Hindlimb muscle (tissue), 1 donor: ENCODE data around the gene ANGPTL4. TPM values are rescaled to one million over a fixed set of nuclear protein-coding genes. Genes with fewer than 3 reads are reported as not detected.
"Not testable (repeated sequence)": the region's sequence is repeated elsewhere in the genome, so short reads cannot be mapped to it uniquely, and the experiment has no call there.

Experiments used
- DNase-seq: peaks from one replicate; pipeline ENCODE4 v3.0.0-alpha.2; 2013
- polyA plus RNA-seq: library from polyadenylated mRNA; unstranded; fragments of 120-200 nt; gene quantifications from one replicate; pipeline ENCODE4 v1.2.1, GENCODE V29; 2013; ENCODE audit not compliant: insufficient read length

The ANGPTL4 gene
- polyA plus RNA-seq, 1 donor, result 3.6 TPM

DNA sequence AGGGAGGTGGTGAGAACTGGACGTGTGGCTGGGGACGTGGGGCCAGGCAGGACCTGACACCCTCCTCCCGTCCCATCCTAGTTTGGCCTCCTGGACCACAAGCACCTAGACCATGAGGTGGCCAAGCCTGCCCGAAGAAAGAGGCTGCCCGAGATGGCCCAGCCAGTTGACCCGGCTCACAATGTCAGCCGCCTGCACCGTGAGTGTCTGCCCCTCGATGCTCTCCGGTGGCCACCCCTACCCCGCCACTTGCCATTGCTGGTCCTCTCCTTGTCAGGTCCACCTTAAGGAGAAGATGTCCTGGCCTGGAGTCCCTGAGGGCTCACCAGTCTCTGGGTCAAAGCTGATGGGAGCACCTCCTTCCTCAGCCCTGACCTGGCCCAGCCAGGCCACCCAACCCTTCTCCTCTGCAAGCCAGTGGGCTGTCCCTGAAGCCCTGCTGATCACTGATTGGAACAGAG lies 2.2 kb downstream of the ANGPTL4 start:
- no peak for DNase-seq

DNA sequence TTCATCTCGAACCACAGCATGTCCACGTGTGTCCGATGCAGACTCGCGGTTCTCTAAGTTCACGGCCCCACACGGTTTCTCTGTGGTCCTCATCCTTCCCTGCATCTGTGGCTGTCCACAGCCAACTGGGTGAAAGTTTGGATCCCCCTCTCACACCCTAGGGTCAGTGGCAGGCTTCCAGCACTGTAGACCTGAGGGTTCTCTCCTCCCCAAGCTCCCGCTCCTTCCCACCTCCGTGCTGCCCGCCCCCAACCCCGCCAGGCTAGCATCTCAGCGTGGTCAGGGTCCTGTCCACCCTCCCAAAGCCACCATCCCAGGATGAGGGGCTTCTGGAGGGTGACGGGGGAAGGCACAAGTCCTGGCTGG lies 3.0 kb downstream of the ANGPTL4 start:
- no peak for DNase-seq

DNA sequence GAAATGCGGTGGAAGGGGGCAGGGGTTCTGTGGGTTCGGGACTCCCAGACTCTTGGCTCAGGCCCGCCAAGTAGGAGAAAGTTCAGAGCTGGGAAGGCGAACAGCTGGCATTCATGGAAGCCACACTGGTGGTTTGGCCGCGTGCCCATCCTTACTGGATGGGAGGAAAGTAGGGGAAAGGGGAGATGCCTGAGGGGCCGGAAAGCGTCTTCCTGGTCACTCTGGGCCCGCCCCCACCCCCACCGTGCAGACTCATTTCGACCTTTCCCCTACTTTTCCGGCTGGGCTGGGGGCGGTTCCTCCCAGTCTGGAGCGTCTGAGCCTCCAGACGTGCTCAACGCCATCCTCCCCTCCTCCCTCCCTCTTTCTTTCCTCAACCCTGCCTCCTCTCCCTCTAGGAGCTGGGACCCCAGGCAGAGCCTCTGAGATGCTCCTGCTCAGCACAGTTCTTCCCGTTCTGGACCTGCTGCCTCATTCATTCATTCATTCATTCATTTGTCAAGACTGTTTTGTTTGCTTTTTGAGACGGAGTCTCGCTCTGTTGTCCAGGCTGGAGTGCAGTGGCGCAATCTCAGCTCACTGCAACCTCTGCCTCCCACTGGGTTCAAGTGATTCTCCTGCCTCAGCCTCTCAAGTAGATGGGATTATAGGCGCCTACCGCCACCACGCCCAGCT lies 3.5 kb downstream of the ANGPTL4 start:
- DNase-seq, result peak; percentile 78

DNA sequence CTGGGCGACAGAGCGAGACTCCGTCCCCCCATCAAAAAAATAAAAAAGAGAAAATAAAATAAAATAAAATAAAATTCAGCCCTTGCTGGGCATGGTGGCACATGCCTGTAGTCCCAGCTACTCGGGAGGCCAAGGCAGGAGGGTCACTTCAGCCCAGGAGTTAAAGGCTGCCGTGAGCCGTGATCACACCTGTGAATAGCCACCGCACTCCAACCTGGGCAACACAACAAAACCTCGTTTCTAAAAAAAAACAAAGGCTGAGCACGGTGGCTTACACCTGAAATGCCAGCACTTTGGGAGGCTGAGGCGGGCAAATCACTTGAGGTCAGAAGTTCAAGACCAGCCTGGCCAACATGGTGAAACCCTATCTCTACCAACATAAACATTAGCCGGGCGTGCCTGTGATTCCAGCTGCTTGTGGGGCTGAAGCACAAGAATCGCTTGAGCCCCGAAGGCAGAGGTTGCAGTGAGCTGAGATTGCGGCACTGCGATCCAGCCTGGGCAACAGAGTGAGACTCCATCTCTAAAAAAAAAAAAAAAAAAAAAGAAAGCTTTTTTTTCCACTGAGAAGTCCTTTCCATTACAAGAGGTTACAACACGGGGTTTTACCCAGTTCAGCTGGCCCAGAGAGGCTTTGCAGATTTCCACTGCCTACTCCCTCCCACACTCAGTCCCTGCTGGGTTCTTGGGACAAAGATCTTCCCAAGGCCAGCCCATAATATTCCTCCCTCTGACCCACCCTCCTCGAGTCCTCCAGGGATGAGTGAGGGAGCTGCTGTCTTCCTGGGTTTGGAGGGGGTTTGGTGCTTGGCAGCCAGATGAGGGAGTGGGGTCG lies 6.4 kb downstream of the ANGPTL4 start:
- DNase-seq, result no peak

DNA sequence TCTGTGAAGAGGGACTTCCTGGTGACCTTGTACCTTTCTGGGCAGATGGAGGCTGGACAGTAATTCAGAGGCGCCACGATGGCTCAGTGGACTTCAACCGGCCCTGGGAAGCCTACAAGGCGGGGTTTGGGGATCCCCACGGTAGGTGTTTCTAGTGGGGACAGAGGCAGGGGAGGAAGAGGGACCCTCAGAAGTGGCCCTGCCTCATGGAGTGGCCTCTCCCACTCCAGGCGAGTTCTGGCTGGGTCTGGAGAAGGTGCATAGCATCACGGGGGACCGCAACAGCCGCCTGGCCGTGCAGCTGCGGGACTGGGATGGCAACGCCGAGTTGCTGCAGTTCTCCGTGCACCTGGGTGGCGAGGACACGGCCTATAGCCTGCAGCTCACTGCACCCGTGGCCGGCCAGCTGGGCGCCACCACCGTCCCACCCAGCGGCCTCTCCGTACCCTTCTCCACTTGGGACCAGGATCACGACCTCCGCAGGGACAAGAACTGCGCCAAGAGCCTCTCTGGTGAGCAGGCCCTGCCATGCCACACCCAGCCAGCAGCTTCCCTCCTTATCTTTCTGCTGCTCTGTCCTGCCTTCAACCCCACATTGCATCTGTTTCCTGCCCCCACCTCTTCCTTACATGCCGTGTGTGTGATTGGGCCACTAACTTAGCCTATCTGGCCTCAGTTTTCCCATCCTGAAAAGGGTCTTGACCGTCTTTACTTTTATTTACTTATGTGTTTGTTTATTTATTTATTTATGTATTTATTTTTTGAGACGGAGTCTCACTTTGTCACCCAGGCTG lies 7.3 kb downstream of the ANGPTL4 start:
- DNase-seq, result no peak

DNA sequence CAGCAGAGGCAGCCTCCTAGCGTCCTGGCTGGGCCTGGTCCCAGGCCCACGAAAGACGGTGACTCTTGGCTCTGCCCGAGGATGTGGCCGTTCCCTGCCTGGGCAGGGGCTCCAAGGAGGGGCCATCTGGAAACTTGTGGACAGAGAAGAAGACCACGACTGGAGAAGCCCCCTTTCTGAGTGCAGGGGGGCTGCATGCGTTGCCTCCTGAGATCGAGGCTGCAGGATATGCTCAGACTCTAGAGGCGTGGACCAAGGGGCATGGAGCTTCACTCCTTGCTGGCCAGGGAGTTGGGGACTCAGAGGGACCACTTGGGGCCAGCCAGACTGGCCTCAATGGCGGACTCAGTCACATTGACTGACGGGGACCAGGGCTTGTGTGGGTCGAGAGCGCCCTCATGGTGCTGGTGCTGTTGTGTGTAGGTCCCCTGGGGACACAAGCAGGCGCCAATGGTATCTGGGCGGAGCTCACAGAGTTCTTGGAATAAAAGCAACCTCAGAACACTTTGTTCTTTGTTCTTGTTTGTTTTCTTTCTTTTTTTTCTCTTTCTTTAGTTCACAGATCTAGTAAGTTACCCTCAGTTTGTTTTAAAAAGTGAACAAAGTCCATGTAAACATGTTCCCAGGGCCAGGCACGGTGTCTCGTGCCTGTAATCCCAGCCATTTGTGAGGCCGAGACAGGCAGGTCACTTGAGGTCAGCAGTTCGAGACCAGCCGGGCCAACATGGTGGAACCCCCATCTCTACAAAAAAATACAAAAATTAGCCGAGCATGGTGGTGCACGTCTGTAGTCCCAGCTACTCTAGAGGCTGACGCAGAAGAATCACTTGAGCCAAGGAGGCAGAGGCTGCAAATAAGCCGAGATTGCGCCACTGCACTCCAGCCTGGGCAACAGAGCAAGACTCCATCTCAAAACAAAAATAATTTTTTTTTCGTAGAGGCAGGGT lies 10.2 kb downstream of the ANGPTL4 start:
- no peak for DNase-seq

DNA sequence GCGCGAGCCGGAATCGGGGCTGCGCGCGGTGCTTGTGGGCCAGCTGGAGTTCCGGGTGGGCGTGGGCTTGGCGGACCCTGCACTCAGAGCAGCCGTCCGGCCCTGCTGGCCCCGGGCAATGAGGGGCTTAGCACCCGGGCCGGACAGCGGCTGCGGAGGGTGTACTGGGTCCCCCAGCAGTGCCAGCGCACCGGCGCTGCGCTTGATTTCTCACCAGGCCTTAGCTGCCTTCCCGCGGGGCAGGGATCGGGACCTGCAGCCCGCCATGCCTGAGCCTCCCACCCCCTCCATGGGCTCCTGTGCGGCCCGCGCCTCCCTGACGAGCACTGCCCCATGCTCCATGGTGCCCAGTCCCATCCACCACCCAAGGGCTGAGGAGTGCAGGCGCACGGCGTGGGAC lies 11.8 kb downstream of the ANGPTL4 start:
- not testable (repeated sequence) for DNase-seq

DNA sequence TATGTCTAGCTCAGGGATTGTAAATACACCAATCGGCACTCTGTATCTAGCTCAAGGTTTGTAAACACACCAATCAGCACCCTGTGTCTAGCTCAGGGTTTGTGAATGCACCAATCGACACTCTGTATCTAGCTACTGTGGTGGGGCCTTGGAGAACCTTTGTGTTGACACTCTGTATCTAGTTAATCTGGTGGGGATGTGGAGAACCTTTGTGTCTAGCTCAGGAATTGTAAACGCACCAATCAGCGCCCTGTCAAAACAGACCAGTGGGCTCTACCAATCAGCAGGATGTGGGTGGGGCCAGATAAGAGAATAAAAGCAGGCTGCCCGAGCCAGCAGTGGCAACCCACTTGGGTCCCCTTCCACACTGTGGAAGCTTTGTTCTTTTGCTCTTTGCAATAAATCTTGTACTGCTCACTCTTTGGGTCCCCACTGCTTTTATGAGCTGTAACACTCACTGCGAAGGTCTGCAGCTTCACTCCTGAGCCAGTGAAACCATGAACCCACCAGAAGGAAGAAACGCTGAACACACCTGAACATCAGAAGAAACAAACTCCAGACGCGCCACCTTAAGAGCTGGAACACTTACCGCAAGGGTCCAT lies 12.5 kb downstream of the ANGPTL4 start:
- DNase-seq, result not testable (repeated sequence)

DNA sequence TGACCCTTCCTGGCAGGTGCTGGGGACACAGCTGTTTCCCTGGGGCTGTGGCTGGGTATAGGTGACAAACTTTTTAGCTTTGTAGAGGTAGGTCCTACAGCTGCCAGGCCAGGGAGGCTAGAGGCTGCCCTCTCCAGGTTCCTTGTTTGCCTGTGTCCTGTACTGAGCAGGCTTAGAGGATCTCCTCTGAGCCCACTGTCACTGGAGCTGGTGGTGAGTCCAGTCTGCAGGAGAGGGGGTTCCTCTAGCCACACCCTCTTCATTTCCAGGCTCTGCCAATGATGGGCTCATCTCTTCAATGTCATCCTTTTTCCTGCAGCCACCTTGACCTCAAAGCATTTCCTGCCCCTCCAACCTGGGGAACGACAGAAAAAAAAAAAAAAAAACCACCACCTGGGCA lies 13.6 kb downstream of the ANGPTL4 start:
- DNase-seq, result no peak

DNA sequence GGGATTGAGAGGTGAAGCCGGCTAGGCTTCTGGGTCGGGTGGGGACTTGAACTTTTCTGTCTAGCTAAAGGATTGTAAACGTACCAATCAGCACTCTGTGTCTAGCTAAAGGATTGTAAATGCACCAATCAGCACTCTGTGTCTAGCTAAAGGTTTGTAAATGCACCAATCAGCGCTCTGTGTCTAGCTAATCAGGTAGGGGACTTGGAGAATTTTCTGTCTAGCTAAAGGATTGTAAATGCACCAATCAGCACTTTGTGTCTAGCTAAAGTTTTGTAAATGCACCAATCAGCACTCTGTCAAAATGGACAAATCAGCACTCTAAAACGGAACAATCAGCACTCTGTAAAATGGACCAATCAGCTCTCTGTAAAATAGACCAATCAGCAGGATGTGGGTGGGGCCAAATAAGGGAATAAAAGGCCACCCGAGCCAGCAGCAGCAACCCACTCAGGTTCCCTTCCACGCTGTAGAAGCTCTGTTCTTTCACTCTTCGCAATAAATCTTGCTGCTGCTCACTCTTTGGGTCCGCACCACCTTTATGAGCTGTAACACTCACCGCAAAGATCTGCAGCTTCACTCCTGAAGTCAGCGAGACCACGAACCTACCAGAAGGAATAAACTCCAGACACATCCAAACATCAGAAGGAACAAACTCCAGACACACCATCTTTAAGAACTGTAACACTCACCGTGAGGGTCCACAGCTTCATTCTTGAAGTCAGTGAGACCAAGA lies 15.4 kb downstream of the ANGPTL4 start:
- not testable (repeated sequence) for DNase-seq

DNA sequence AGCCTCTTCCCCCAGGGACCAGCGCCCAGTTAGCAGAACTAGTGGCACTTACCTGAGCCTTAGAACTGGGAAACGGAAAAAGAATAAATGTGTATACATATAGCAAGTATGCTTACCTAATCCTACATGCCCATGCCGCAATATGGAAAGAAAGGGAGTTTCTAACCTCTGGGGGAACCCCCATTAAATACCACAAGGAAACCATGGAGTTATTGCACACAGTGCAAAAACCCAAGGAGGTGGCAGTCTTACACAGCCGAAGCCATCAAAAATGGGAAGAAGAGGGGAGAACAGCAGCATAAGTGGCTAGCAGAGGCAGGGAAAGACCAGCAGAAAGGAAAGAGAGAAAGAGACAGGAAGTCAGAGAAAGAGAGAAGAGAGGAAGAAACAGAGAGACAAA lies 20.6 kb downstream of the ANGPTL4 start:
- not testable (repeated sequence) for DNase-seq

DNA sequence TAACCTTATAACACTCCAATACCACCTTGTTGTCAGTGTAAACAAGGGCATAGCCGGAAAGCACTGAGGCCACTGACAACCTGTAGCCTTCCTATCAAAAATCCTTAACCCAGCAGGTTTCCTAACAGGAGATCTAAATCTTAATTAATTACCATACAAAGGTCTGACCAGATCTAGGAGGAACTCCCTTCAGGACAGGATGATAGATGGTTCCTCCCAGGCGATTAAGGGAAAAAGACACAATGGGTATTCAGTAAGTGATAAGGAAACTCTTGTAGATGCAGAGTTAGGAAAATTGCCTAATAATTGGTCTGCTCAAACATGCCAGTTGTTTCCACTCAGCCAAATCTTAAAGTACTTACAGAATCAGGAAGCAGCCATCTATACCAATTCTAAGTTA lies 21.1 kb downstream of the ANGPTL4 start:
- DNase-seq, result not testable (repeated sequence)

DNA sequence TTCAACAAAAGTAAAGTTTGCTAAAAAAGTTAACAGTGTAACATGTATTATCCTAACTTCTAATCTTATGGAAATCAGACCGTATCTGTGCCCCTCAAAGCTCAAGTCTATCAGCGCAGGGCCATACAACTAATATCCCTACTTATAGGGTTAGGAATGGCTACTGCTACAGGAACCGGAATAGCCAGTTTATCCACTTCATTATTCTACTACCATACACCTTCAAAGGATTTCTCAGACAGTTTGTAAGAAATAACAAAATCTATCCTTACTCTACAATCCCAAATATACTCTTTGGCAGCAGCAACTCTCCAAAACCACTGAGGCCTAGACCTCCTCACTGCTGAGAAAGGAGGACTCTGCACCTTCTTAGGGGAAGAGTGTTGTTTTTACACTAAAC lies 21.6 kb downstream of the ANGPTL4 start:
- DNase-seq, result not testable (repeated sequence)

DNA sequence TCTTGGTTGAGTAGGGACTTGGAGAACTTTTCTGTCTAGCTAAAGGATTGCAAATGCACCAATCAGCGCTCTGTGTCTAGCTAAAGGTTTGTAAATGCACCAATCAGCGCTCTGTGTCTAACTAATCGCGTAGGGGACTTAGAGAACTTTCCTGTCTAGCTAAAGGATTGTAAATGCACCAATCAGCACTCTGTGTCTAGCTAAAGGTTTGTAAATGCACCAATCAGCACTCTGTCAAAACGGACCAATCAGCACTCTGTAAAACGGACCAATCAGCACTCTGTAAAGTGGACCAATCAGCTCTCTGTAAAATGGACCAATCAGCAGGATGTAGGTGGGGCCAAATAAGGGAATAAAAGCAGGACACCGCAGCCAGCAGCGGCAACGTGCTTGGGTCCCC lies 22.5 kb downstream of the ANGPTL4 start:
- not testable (repeated sequence) for DNase-seq

DNA sequence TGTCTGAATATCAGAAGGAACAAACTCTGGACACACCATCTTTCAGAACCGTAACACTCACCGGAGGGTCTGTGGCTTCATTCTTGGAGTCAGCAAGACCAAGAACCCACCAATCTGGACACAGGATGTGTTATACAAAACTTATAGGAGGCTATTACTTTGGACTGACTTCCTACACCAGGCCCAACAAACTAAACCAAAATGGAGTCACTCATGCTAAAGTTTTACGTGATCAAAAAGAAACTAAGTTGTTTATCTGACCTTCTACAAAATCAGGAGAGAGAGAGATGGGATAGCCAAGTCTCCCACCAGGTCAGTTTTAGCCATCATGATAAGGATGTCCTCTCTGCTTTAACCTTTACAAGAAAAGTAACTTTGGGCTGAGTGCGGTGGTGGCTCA lies 23.0 kb downstream of the ANGPTL4 start:
- DNase-seq, result no peak

DNA sequence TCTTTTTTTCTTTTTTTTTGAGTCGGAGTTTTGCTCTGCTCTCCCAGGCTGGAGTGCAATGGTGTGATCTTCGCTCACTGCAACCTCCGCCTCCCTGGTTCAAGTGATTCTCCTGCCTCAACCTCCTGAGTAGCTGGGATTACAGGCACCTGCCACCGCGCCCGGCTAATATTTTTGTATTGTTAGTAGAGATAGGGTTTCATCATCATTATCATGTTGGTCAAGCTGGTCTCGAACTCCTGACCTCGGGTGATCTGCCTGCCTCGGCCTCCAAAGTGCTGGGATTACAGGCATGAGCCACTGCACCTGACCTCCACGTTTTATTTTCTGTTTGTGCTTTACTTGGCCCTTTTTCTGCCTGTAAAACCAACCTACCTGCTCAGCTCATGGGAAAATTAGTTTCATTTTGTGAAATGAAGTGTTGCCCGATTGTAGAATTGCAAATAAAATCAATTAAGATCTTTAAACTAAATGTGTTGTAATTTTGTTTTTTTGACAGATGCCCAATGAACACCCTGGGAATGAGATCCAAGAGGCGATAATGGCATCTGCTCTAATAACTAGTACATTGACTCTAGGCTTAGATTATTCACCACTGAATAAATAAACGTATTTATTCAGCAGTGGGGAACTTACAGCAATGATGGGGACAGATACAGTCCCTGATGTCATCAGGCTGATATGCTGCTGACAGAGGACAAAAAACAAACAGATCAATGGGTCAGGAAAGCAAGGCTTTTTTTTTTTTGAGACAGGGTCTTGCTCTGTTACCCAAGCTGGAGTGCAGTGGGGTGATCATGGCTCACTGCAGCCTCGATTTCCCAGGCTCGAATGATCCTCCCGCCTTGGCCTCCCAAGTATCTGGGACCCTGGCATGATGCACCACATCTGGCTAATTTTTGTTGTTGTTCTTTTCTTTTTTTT lies 24.0 kb downstream of the ANGPTL4 start:
- DNase-seq, result no peak

DNA sequence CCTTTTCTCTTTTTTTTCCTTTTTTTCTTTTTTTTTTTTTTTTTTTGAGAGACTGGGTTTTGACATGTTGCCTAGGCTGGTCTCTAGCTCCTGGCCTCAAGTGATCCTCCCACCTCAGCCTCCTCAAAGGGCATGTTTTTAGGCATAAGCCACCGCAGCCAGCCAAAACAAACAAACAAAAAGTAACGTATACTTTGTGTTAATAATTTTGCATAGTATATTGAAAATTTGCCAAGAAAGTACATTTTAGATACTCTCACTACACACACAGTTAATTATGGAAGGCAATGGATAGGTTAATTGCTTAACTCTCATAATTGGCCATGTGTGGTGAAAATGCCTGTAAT lies 24.6 kb downstream of the ANGPTL4 start:
- DNase-seq, result no peak

DNA sequence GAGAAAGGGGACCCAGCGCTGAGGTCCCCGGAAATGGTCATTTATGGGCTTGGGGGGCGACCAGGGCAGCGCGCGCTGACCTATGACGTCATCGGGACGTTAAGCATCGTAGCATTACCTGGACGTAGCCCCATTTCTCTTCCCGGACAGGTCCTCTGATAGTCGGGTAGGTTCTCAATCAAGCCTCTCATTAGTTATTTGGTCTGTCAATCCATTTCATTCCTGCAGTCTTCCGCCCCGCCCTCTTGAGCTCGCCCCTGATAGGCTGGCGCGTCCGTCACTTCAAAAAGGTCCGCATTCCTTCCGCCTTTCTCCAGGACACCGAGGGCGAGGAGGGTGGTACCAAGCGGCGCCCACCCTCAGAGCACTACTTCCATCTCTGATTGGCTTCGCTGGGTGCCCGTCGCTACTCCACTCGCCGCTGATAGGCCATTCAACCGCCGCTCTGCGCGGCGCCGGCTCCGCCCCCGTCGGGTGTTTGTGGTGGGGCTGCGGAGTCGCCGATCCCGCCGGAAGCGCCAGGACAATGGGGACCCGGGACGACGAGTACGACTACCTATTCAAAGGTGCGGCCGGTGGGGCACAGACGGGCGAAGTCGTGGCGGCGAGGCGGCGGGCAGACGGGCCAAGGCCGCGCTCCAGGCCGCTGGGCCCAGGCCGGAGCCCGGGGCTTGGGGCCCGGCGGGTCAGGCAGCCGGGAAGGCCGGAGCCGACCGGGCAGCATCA lies 26.1 kb downstream of the ANGPTL4 start, which contains the start of gene RAB11B:
Gene RAB11B (plus strand): TSS at position 470 of the 726 bp plus-strand sequence. CDS start 57 bp downstream, at position 527.
- peak; percentile 100 for DNase-seq

DNA sequence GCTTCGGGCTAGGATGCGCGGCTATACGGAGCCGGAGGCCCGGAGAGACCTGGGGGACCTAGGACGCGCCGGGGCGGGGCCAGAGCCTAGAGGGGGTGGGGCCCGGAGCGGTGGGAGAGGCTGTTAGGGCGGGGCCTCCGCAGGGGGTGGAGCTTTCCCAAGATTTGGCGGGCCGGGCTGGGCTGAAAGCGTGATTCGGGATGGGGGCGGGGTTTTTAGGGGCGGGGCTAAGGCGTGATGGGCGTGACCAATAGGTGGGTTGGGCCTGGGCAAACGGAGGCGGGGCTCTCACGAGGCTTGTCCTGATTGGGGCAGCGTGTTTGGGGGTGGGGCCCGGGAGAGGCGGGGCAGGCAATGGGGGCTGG lies 26.6 kb downstream of the ANGPTL4 start:
- DNase-seq, result peak; percentile 88
